Keratinocyte (primary cell): ENCODE data around the gene SLC9A3. TPM values are rescaled to one million over a fixed set of nuclear protein-coding genes. Genes with fewer than 3 reads are reported as not detected.

Experiments
- DNase-seq: peaks from one replicate; pipeline ENCODE4 v3.0.0-alpha.2; 2011; ENCODE audit warnings: low read depth, missing footprints, low spot score
- FAIRE-seq: peaks from 2 replicates; lab custom pipeline; 2011; peaks lifted over from hg19 to GRCh38; lab: Jason Lieb, UNC
- H2AFZ ChIP-seq: 2 replicates; pipeline ENCODE4 v1.6.0; 2012; ENCODE audit warnings: low read length, control low read depth, inconsistent platforms; ENCODE audit not compliant: control insufficient read depth
- H3K27ac ChIP-seq: 2 replicates; pipeline ENCODE4 v1.5.1; 2011; ENCODE audit warnings: low read length; ENCODE audit not compliant: control insufficient read depth, insufficient read depth
- H3K27me3 ChIP-seq: 3 replicates; pipeline ENCODE4 v1.6.0; 2011; ENCODE audit warnings: low read length; ENCODE audit not compliant: control insufficient read depth, insufficient read depth; ENCODE audit errors: extremely low read depth
- H3K36me3 ChIP-seq, 2 experiments: 2 replicates in 1 of 2; 3 replicates in 1 of 2; pipeline ENCODE4 v1.5.1; 2011; ENCODE audit warnings: low read length in 2 of 2, mild to moderate bottlenecking in 1 of 2; ENCODE audit not compliant: control insufficient read depth in 2 of 2, insufficient read depth in 2 of 2; ENCODE audit errors: extremely low read depth in 1 of 2
- H3K4me1 ChIP-seq: 3 replicates; pipeline ENCODE4 v1.5.1; 2011; ENCODE audit warnings: low read length; ENCODE audit not compliant: control insufficient read depth, insufficient read depth; ENCODE audit errors: extremely low read depth
- H3K4me2 ChIP-seq: 3 replicates; pipeline ENCODE4 v1.6.0; 2011; ENCODE audit warnings: low read depth, low read length; ENCODE audit not compliant: control insufficient read depth, insufficient read depth; ENCODE audit errors: extremely low read depth
- H3K4me3 ChIP-seq, 3 experiments: fragments of 200-600 bp in 1 of 3; sonication (generic) in 1 of 3; 2 replicates in 2 of 3; 3 replicates in 1 of 3; pipeline ENCODE4 v1.5.1; 2011 to 2016; ENCODE audit warnings: low read length in 3 of 3, mild to moderate bottlenecking in 3 of 3, control low read depth in 2 of 3, inconsistent platforms in 1 of 3, low read depth in 1 of 3, mixed read lengths in 1 of 3, mixed run types in 1 of 3, moderate library complexity in 1 of 3; ENCODE audit not compliant: control insufficient read depth in 2 of 3, insufficient read depth in 2 of 3; ENCODE audit errors: extremely low read depth in 1 of 3
- H3K79me2 ChIP-seq: 2 replicates; pipeline ENCODE4 v1.6.0; 2012; ENCODE audit warnings: low read length; ENCODE audit not compliant: control insufficient read depth, insufficient read depth
- H3K9ac ChIP-seq: 3 replicates; pipeline ENCODE4 v1.6.0; 2011; ENCODE audit warnings: low read length; ENCODE audit not compliant: control insufficient read depth, insufficient read depth; ENCODE audit errors: extremely low read depth
- H3K9me1 ChIP-seq: 3 replicates; pipeline ENCODE4 v1.6.0; 2011; ENCODE audit warnings: low read length; ENCODE audit not compliant: control insufficient read depth, insufficient read depth; ENCODE audit errors: extremely low read depth
- H3K9me3 ChIP-seq: 2 replicates; pipeline ENCODE4 v1.5.1; 2012; ENCODE audit warnings: low read depth, low read length; ENCODE audit not compliant: control insufficient read depth
- H4K20me1 ChIP-seq: 3 replicates; pipeline ENCODE4 v1.6.0; 2011; ENCODE audit warnings: low read length; ENCODE audit not compliant: control insufficient read depth, insufficient read depth; ENCODE audit errors: extremely low read depth
- CTCF ChIP-seq, 3 experiments: IDR thresholded peaks in 1 of 3; conservative IDR thresholded peaks in 1 of 3; optimal IDR thresholded peaks in 1 of 3; 2 replicates in 2 of 3; 3 replicates in 1 of 3; pipeline versions ENCODE3 to v1.5.1; 2011; ENCODE audit warnings: low read length in 3 of 3, mild to moderate bottlenecking in 3 of 3, moderate library complexity in 2 of 3, control low read depth in 1 of 3, inconsistent platforms in 1 of 3; ENCODE audit not compliant: insufficient read depth in 2 of 3; ENCODE audit errors: extremely low read depth in 1 of 3
- EZH2 ChIP-seq: IDR thresholded peaks from one replicate; pipeline ENCODE4 v1.6.1; 2012; ENCODE audit warnings: inconsistent platforms, mild to moderate bottlenecking, low read length, moderate library complexity
- dilution Hi-C: fragments of 300-500 bp; cut with MboI; formaldehyde crosslinking; loops from one replicate; pipeline ENCODE4 v1.7.0; 2020; ENCODE audit warnings: low sequenced_read_pairs; ENCODE audit not compliant: extremely low pct_ligation_motif_present
- polyA plus RNA-seq, 5 experiments: library from polyadenylated mRNA; depleted of rRNA in 3 of 5; stranded (reverse) in 3 of 5; stranded (forward) in 1 of 5; unstranded in 1 of 5; fragments of >200 nt; gene quantifications; 1 replicate in 1 of 5; 2 replicates in 3 of 5; 3 replicates in 1 of 5; pipeline versions ENCODE4 v1.2.1 to v1.2.3, GENCODE V29; 2011 to 2012; ENCODE audit warnings: missing spikeins in 2 of 5, low read depth in 1 of 5, low replicate concordance in 1 of 5

Gene SLC9A3
- polyA plus RNA-seq, 1 donor (not counting 4 experiments of a cell fraction or from before 2014, with no cell fraction given) = 0.55 TPM

GRCh38 chr5:482506-482905, 41.7 kb downstream of the SLC9A3 start:
- H3K4me2 ChIP-seq = no peak overlapping the region
- dilution Hi-C loops = no loop called here
- TF ChIP-seq EZH2 (no peak), CTCF (optimal IDR thresholded peaks at IDR 0.05 in 1 of 3, IDR thresholded peaks at IDR 0.05 in 1 of 3, conservative IDR thresholded peaks at IDR 0.05 in 1 of 3; ENCODE audit: extremely low read depth in 1 of 3, insufficient read depth in 2 of 3, low read length in 3 of 3) (no peak)
- no peak overlapping the region for H2AFZ ChIP-seq
- no peak overlapping the region for H3K27ac ChIP-seq
- peaks cover 18% of the 10 kb centered on the region for H3K27me3 ChIP-seq
- DNase-seq (no peak), FAIRE-seq (no peak)
- H3K9me1 ChIP-seq = no peaks in the 10 kb centered on the region
- no peak overlapping the region for H3K9ac ChIP-seq
- no peak overlapping the region for H3K4me3 ChIP-seq
- H4K20me1 ChIP-seq = no peaks in the 10 kb centered on the region
- H3K36me3 ChIP-seq = no peaks in the 10 kb centered on the region
- H3K9me3 ChIP-seq = no peaks in the 10 kb centered on the region
- no peaks in the 10 kb centered on the region for H3K4me1 ChIP-seq
- no peaks in the 10 kb centered on the region for H3K79me2 ChIP-seq

- DNase-seq (no peak), FAIRE-seq (no peak)
- Histone ChIP-seq H3K27me3 (peaks cover 18% of the 10 kb centered on the region), H3K9me1 (no peaks in the 10 kb centered on the region), H3K9ac (no peak overlapping the region), H3K4me2 (no peak overlapping the region), H4K20me1 (no peaks in the 10 kb centered on the region), H3K79me2 (no peaks in the 10 kb centered on the region), H2AFZ (no peak overlapping the region), H3K36me3 (no peaks in the 10 kb centered on the region), H3K27ac (no peak overlapping the region), H3K4me1 (no peaks in the 10 kb centered on the region), H3K4me3 (no peak overlapping the region), H3K9me3 (no peaks in the 10 kb centered on the region)
- TF ChIP-seq EZH2 = no peak
- dilution Hi-C loops = no loop called here
Observed at GRCh38 chr5:482021-482420, 42.2 kb downstream of the SLC9A3 start.

GRCh38 chr5:481347-481746, 42.9 kb downstream of the SLC9A3 start:
- dilution Hi-C loops = no loop called here
- DNase-seq (no peak), FAIRE-seq (no peak)

More at GRCh38 chr5:481347-481746, 42.9 kb downstream of the SLC9A3 start:
- H3K27me3 ChIP-seq = peaks cover 24% of the 10 kb centered on the region
- H3K79me2 ChIP-seq = no peaks in the 10 kb centered on the region
- no peaks in the 10 kb centered on the region for H3K36me3 ChIP-seq
- no peaks in the 10 kb centered on the region for H4K20me1 ChIP-seq
- no peak overlapping the region for H3K27ac ChIP-seq
- H3K4me2 ChIP-seq = no peak overlapping the region
- no peaks in the 10 kb centered on the region for H3K9me3 ChIP-seq
- H3K4me3 ChIP-seq = no peak overlapping the region
- no peak overlapping the region for H3K9ac ChIP-seq
- H3K4me1 ChIP-seq = no peaks in the 10 kb centered on the region
- no peaks in the 10 kb centered on the region for H3K9me1 ChIP-seq
- no peak for TF ChIP-seq CTCF (optimal IDR thresholded peaks at IDR 0.05 in 1 of 3, IDR thresholded peaks at IDR 0.05 in 1 of 3, conservative IDR thresholded peaks at IDR 0.05 in 1 of 3; ENCODE audit: extremely low read depth in 1 of 3, insufficient read depth in 2 of 3, low read length in 3 of 3)
- TF ChIP-seq EZH2 = no peak
- no peak overlapping the region for H2AFZ ChIP-seq
